GM21619 (cell line): ENCODE results near the gene SOWAHB.
"Not testable (repeated sequence)": the region's sequence is repeated elsewhere in the genome, so short reads cannot be mapped to it uniquely, and the experiment has no call there.

ENCODE experiments used
- ATAC-seq: cut with Tn5 transposase; IDR thresholded peaks from one replicate; pipeline ENCODE4 v1.9.1; 2021; ENCODE audit not compliant: unreplicated experiment

SOWAHB gene

GRCh38 chr4:76896048-76896447 is 1.9 kb downstream of the SOWAHB start:
- no peak for ATAC-seq

GRCh38 chr4:76895619-76896018 is 2.3 kb downstream of the SOWAHB start:
- no peak for ATAC-seq

- no peak for ATAC-seq
Measured at GRCh38 chr4:76894537-76895255, 3.2 kb downstream of the SOWAHB start.

- no peak for ATAC-seq
Measured at GRCh38 chr4:76892601-76893000, 5.3 kb downstream of the SOWAHB start.

- ATAC-seq = no peak
Measured at GRCh38 chr4:76892001-76892400, 5.9 kb downstream of the SOWAHB start.

- ATAC-seq = no peak
Measured at GRCh38 chr4:76886848-76887441, 11.0 kb downstream of the SOWAHB start.

GRCh38 chr4:76886214-76886613 is 11.7 kb downstream of the SOWAHB start:
- no peak for ATAC-seq

- ATAC-seq = no peak
Measured at GRCh38 chr4:76883147-76883546, 14.8 kb downstream of the SOWAHB start.

GRCh38 chr4:76882630-76883029 is 15.3 kb downstream of the SOWAHB start:
- ATAC-seq = no peak

- no peak for ATAC-seq
Measured at GRCh38 chr4:76881375-76881774, 16.6 kb downstream of the SOWAHB start.

- ATAC-seq = no peak
Measured at GRCh38 chr4:76879731-76880364, 18.1 kb downstream of the SOWAHB start.

- not testable (repeated sequence) for ATAC-seq
Measured at GRCh38 chr4:76878641-76879165, 19.2 kb downstream of the SOWAHB start.

- ATAC-seq = no peak
Measured at GRCh38 chr4:76874176-76874575, 23.8 kb downstream of the SOWAHB start.

- no peak for ATAC-seq
Measured at GRCh38 chr4:76873495-76873894, 24.4 kb downstream of the SOWAHB start.

GRCh38 chr4:76872556-76872955 is 25.4 kb downstream of the SOWAHB start:
- no peak for ATAC-seq

GRCh38 chr4:76868780-76869179 is 29.2 kb downstream of the SOWAHB start:
- not testable (repeated sequence) for ATAC-seq

- no peak for ATAC-seq
Measured at GRCh38 chr4:76867880-76868655, 29.9 kb downstream of the SOWAHB start.

GRCh38 chr4:76867377-76867776 is 30.6 kb downstream of the SOWAHB start:
- ATAC-seq = no peak

- no peak for ATAC-seq
Measured at GRCh38 chr4:76866641-76867040, 31.3 kb downstream of the SOWAHB start.

- no peak for ATAC-seq
Measured at GRCh38 chr4:76858319-76858718, 39.6 kb downstream of the SOWAHB start.

- ATAC-seq = no peak
Measured at GRCh38 chr4:76857074-76857409, 40.9 kb downstream of the SOWAHB start.
